HG02610 (cell line): ENCODE results near the gene LMTK3.
"Not testable (repeated sequence)": the region's sequence is repeated elsewhere in the genome, so short reads cannot be mapped to it uniquely, and the experiment has no call there.

ENCODE experiments used
- ATAC-seq: cut with Tn5 transposase; IDR thresholded peaks from one replicate; pipeline ENCODE4 v1.9.1; 2021; ENCODE audit warnings: mild to moderate bottlenecking, moderate library complexity; ENCODE audit not compliant: unreplicated experiment

The LMTK3 gene

GRCh38 chr19:48490981-48491792 lies 20.4 kb downstream of the LMTK3 start:
- no peak for ATAC-seq

GRCh38 chr19:48489608-48490216 lies 21.9 kb downstream of the LMTK3 start:
- no peak for ATAC-seq

DNA sequence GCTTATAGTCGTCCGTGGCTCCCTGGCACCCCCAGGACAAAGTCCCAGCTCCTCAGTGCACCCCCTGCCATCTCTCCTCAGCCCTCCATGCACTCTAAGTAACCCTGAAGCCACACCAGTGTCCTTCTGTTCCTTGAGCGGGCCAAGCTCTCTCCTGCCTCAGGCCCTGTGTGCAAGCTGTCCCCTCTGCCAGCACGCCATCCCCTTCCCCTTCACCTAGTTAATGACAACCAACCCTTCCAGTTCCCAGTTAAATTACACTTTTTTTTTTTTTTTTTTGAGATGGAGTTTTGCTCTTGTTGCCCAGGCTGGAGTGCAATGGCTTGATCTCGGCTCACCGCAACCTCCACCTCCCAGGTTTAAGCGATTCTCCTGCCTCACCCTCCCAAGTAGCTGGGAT lies 23.2 kb downstream of the LMTK3 start:
- ATAC-seq, result not testable (repeated sequence)

DNA sequence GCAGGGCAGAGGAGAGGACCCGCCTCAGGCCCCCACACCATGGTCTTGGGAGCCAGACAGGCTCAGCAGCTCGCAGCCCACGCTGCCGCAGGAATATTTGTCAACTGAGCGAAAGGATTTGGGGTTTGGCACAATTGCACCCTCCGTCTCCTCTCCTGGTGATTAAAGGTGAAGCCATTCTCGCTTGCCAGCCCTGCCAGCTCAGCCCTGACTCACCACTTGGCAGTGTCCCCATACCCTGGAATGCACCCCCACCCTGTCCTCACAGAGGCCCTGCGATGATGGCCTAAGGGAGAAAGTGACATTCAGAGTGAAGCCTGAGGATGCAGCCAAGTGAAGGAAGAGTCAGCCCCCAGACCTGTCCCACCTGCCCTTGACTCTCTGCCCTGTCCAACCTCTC lies 23.7 kb downstream of the LMTK3 start:
- ATAC-seq, result no peak

GRCh38 chr19:48487544-48487943 lies 24.1 kb downstream of the LMTK3 start:
- no peak for ATAC-seq

- not testable (repeated sequence) for ATAC-seq
Measured at GRCh38 chr19:48486706-48487105, 24.9 kb downstream of the LMTK3 start.

- no peak for ATAC-seq
Measured at GRCh38 chr19:48484931-48485612, 26.6 kb downstream of the LMTK3 start.

- ATAC-seq, result no peak
Measured at GRCh38 chr19:48484247-48484893, 27.3 kb downstream of the LMTK3 start.

DNA sequence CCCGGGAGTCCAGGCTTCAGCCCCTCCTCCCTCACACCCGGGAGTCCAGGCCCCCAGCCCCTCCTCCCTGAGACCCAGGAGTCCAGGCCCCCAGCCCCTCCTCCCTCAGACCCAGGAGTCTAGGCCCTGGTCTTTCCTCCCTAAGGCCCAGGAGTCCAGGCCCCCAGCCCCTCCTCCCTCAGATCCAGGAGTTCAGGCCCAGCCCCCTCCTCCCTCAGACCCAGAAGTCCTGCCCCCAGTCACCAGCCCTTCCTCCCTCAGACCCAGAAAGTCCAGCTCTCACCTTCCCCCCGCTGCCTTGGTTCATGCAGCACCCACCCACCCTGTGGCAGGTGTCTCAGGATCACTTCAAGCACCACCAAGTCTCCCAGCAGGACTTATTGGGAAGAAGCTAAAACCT lies 28.3 kb downstream of the LMTK3 start:
- no peak for ATAC-seq

GRCh38 chr19:48481846-48482639 lies 29.6 kb downstream of the LMTK3 start:
- ATAC-seq, result no peak

DNA sequence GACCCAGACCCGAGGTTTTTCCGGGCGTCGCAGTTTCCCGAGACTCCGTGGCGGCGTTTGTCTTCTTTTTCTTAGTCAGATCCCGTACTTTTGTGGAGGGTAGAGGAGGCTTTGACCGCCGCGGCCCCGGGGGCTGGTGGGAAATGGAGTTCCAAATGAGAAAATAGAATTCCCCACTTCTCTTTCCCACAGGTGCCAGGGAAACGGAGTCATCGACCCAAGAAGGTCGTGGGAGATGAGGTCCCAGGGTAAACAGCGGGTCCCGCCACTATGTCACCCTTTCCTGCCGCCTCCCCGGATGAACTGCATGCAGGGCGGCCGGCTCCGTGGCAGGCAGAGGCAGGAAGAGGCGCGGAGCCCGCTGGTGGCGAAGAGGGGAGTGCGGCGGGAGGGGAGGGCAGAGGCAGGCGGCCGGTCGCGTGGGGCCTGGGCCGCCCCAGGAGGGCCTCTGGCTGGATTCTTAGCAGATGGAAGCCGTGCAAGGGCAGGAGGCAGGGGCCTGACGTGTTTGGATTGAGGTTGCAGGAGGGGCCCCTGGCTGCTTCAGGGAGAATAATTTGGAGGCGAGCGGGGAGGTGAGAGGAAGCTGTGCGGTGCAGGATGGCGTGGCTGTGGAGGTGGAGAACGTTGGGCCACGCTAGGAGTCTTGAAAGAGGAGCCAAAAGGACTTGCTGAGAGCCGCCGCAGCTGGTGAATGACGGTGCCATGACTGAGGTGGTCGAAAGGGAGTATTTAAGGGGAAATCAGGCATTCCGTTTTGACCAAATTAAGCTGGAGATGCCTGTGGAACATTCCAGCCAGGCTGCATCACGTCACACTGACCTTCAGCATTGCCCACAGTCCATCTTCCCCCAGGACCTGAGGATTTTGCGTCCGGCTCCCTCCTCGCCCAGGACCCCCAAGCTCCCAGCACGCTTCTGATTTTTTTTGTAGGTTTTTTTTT lies 30.8 kb downstream of the LMTK3 start:
- ATAC-seq, result no peak

- no peak for ATAC-seq
Measured at GRCh38 chr19:48480183-48480557, 31.5 kb downstream of the LMTK3 start.

GRCh38 chr19:48479686-48480085 lies 31.9 kb downstream of the LMTK3 start:
- ATAC-seq, result no peak

- no peak for ATAC-seq
Measured at GRCh38 chr19:48478339-48479256, 33.0 kb downstream of the LMTK3 start.

- ATAC-seq, result no peak
Measured at GRCh38 chr19:48477698-48478338, 33.8 kb downstream of the LMTK3 start.

- ATAC-seq, result no peak
Measured at GRCh38 chr19:48477067-48477685, 34.5 kb downstream of the LMTK3 start.

DNA sequence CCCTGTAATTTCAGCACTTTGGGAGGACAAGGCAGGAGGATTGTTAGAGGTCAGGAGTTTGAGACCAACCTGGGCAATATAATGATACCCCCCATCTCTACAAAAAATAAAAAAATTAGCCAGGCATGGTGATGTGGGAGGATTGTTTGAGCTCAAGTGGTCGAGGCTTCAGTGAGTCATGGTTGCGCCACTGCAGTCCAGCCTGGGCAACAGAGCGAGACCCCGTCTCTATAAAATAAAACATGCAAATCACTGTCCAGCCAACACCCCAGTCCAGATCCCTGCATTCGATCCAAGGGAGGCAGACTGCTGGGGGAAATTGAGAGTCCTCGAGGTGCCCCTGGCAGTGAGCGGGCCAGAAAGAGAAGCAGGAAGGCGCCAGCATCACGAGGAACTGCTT lies 35.5 kb downstream of the LMTK3 start:
- ATAC-seq, result no peak
